Measurements from ENCODE around the gene ABCA3. TPM values are rescaled to one million over a fixed set of nuclear protein-coding genes. Genes with fewer than 3 reads are reported as not detected.
"Not testable (repeated sequence)": the region's sequence is repeated elsewhere in the genome, so short reads cannot be mapped to it uniquely, and the experiment has no call there.

Gene ABCA3
- polyA plus RNA-seq, 6 donors from 2014 or later = 0.54 to 1.8 (median 0.98) TPM; not detected in 1

GRCh38 chr16:2276368-2277195 is 63.9 kb downstream of the ABCA3 start:
- ATAC-seq (ENCODE audit: low read depth in 2 of 2) = no peak
- Mint-ChIP-seq H3K9me3 (no peaks in the 10 kb centered on the region), H3K4me3 (no peak overlapping the region), H3K4me1 (peaks cover 0 to 2% (median 0%) of the 10 kb centered on the region in 3 donors), H3K27ac (peak overlapping the region in 1 of 6 donors; percentile 54), H3K36me3 (no peaks in the 10 kb centered on the region), H3K27me3 (no peaks in the 10 kb centered on the region)
- no peak for DNase-seq

- DNase-seq (no peak), ATAC-seq (ENCODE audit: low read depth in 2 of 2) (no peak)
- Mint-ChIP-seq H3K4me3 (no peak overlapping the region), H3K27ac (no peak overlapping the region), H3K4me1 (peaks cover 0 to 5% (median 0%) of the 10 kb centered on the region in 3 donors), H3K27me3 (no peaks in the 10 kb centered on the region), H3K36me3 (no peaks in the 10 kb centered on the region), H3K9me3 (no peaks in the 10 kb centered on the region)
These were observed 64.8 kb downstream of the ABCA3 start for GRCh38 chr16:2275476-2276367.

GRCh38 chr16:2273931-2274330 is 66.6 kb downstream of the ABCA3 start:
- H3K27me3 Mint-ChIP-seq = no peaks in the 10 kb centered on the region
- H3K4me3 Mint-ChIP-seq = no peak overlapping the region
- H3K4me1 Mint-ChIP-seq = peaks cover 7 to 11% (median 11%) of the 10 kb centered on the region in 3 donors
- no peak overlapping the region for H3K27ac Mint-ChIP-seq
- DNase-seq (no peak), ATAC-seq (ENCODE audit: low read depth in 2 of 2) (no peak)
- H3K9me3 Mint-ChIP-seq = no peaks in the 10 kb centered on the region
- no peaks in the 10 kb centered on the region for H3K36me3 Mint-ChIP-seq

- Mint-ChIP-seq H3K4me3 (no peak overlapping the region), H3K4me1 (peaks cover 7 to 11% (median 11%) of the 10 kb centered on the region in 3 donors), H3K27me3 (no peaks in the 10 kb centered on the region), H3K9me3 (no peaks in the 10 kb centered on the region), H3K36me3 (no peaks in the 10 kb centered on the region), H3K27ac (no peak overlapping the region)
- no peak for ATAC-seq (ENCODE audit: low read depth in 2 of 2)
- no peak for DNase-seq
These were observed 67.0 kb downstream of the ABCA3 start for GRCh38 chr16:2273484-2273883.

GRCh38 chr16:2271848-2272461 is 68.6 kb downstream of the ABCA3 start:
- no peaks in the 10 kb centered on the region for H3K27me3 Mint-ChIP-seq
- ATAC-seq (ENCODE audit: low read depth in 2 of 2) (no peak), DNase-seq (no peak)
- peaks cover 12 to 19% (median 15%) of the 10 kb centered on the region in 3 donors for H3K4me1 Mint-ChIP-seq
- no peaks in the 10 kb centered on the region for H3K36me3 Mint-ChIP-seq
- H3K27ac Mint-ChIP-seq = no peak overlapping the region
- no peak overlapping the region for H3K4me3 Mint-ChIP-seq
- H3K9me3 Mint-ChIP-seq = no peaks in the 10 kb centered on the region

GRCh38 chr16:2270588-2271470 is 69.7 kb downstream of the ABCA3 start:
- DNase-seq = no peak
- ATAC-seq (ENCODE audit: low read depth in 2 of 2) = no peak
- no peaks in the 10 kb centered on the region for H3K9me3 Mint-ChIP-seq
- no peaks in the 10 kb centered on the region for H3K36me3 Mint-ChIP-seq
- H3K27ac Mint-ChIP-seq = peak overlapping the region in 2 of 6 donors; percentile 23 to 29
- peak overlapping the region in 2 of 8 donors; percentile 41 to 56 for H3K4me3 Mint-ChIP-seq
- no peaks in the 10 kb centered on the region for H3K27me3 Mint-ChIP-seq
- peaks cover 17 to 29% (median 26%) of the 10 kb centered on the region in 3 donors for H3K4me1 Mint-ChIP-seq

- peaks cover 22 to 35% (median 34%) of the 10 kb centered on the region in 3 donors for H3K4me1 Mint-ChIP-seq
- H3K36me3 Mint-ChIP-seq = no peaks in the 10 kb centered on the region
- ATAC-seq (ENCODE audit: low read depth in 2 of 2) = no peak
- no peaks in the 10 kb centered on the region for H3K27me3 Mint-ChIP-seq
- peak overlapping the region in 6 of 8 donors; percentile 29 to 98 (median 95) for H3K4me3 Mint-ChIP-seq
- H3K9me3 Mint-ChIP-seq = no peaks in the 10 kb centered on the region
- DNase-seq = no peak
- H3K27ac Mint-ChIP-seq = peak overlapping the region in 1 of 6 donors; percentile 19
These were observed 70.5 kb downstream of the ABCA3 start for GRCh38 chr16:2270070-2270462.

GRCh38 chr16:2267913-2268666 is 72.4 kb downstream of the ABCA3 start, which contains the start of gene RNPS1:
RNPS1 (minus strand) TSS chr16:2268126; CDS start chr16:2264643, 3,483 bp downstream.
- H3K4me3 Mint-ChIP-seq = peak within 1 kb of the TSS; percentile 93 to 98 (median 96)
- ATAC-seq (ENCODE audit: low read depth in 2 of 2) (peak; percentile 86 to 87), DNase-seq (peak; percentile 98)
- H3K27ac Mint-ChIP-seq = peak within 1 kb of the TSS; percentile 98 to 100 (median 98)
- no peaks in the 10 kb centered on the region for H3K27me3 Mint-ChIP-seq
- H3K9me3 Mint-ChIP-seq = no peaks in the 10 kb centered on the region
- H3K36me3 Mint-ChIP-seq = no peaks in the 10 kb centered on the region
- H3K4me1 Mint-ChIP-seq = peaks cover 24 to 51% (median 43%) of the 10 kb centered on the region in 3 donors

GRCh38 chr16:2267505-2267912 is 73.0 kb downstream of the ABCA3 start:
- Mint-ChIP-seq H3K4me1 (peaks cover 24 to 49% (median 43%) of the 10 kb centered on the region in 3 donors), H3K27ac (peak overlapping the region; percentile 98 to 100 (median 98)), H3K4me3 (peak overlapping the region; percentile 93 to 98 (median 96))
- not testable (repeated sequence) for DNase-seq, H3K27me3 Mint-ChIP-seq, H3K9me3 Mint-ChIP-seq, H3K36me3 Mint-ChIP-seq
- ATAC-seq (ENCODE audit: low read depth in 2 of 2) = peak; percentile 59 to 62

- Mint-ChIP-seq H3K4me3 (peak overlapping the region; percentile 93 to 98 (median 96)), H3K27ac (peak overlapping the region; percentile 78 to 99 (median 92)), H3K4me1 (peaks cover 24 to 49% (median 43%) of the 10 kb centered on the region in 3 donors)
- not testable (repeated sequence) for H3K9me3 Mint-ChIP-seq; H3K36me3 Mint-ChIP-seq; DNase-seq; H3K27me3 Mint-ChIP-seq; ATAC-seq (ENCODE audit: low read depth in 2 of 2)
These were observed 73.6 kb downstream of the ABCA3 start for GRCh38 chr16:2266887-2267286.

GRCh38 chr16:2263026-2263425 is 77.5 kb downstream of the ABCA3 start:
- H3K36me3 Mint-ChIP-seq = peaks cover 0 to 11% of the 10 kb centered on the region in 2 donors
- not testable (repeated sequence) for H3K9me3 Mint-ChIP-seq; H3K27me3 Mint-ChIP-seq; ATAC-seq (ENCODE audit: low read depth in 2 of 2); DNase-seq
- H3K4me1 Mint-ChIP-seq = peaks cover 16 to 41% (median 29%) of the 10 kb centered on the region in 3 donors
- H3K4me3 Mint-ChIP-seq = peak overlapping the region in 2 of 8 donors; percentile 5 to 62
- H3K27ac Mint-ChIP-seq = peak overlapping the region in 1 of 6 donors; percentile 39

GRCh38 chr16:2260250-2260649 is 80.3 kb downstream of the ABCA3 start:
- no peak for ATAC-seq (ENCODE audit: low read depth in 2 of 2)
- no peaks in the 10 kb centered on the region for H3K9me3 Mint-ChIP-seq
- peaks cover 8 to 25% (median 15%) of the 10 kb centered on the region in 3 donors for H3K4me1 Mint-ChIP-seq
- no peak overlapping the region for H3K4me3 Mint-ChIP-seq
- H3K36me3 Mint-ChIP-seq = peaks cover 10 to 17% of the 10 kb centered on the region in 2 donors
- H3K27me3 Mint-ChIP-seq = no peaks in the 10 kb centered on the region
- no peak overlapping the region for H3K27ac Mint-ChIP-seq
- DNase-seq = no peak

Measured in naive B cell (primary cell).